GM23338 (cell line): ENCODE measurements around the gene SEZ6L. TPM values are rescaled to one million over a fixed set of nuclear protein-coding genes. Genes with fewer than 3 reads are reported as not detected.

Experiments used
- ATAC-seq: fragments of 200-7000 bp; cut with Tn5 transposase; 3 replicates; pipeline ENCODE4 v1.9.1; 2020
- DNase-seq: peaks from one replicate; pipeline ENCODE4 v3.0.0-alpha.2; 2015; ENCODE audit warnings: low spot score
- H2AFZ ChIP-seq: fragments of 200-600 bp; sonication (generic); 2 replicates; pipeline ENCODE4 v1.8.0; 2016; ENCODE audit warnings: antibody characterized with exemption, mild to moderate bottlenecking, moderate library complexity
- H3F3A ChIP-seq: fragments of 200-600 bp; sonication (generic); replicated peaks from 2 replicates; pipeline ENCODE4 v1.8.0; 2017; ENCODE audit warnings: antibody characterized with exemption, mixed run types, low read depth
- H3K27ac ChIP-seq: fragments of 200-600 bp; sonication (generic); 2 replicates; pipeline ENCODE4 v1.6.1; 2016; ENCODE audit warnings: low read depth
- H3K27me3 ChIP-seq: fragments of 200-600 bp; sonication (generic); 2 replicates; pipeline ENCODE4 v1.8.0; 2016; ENCODE audit warnings: mild to moderate bottlenecking, mixed run types, moderate library complexity; ENCODE audit not compliant: insufficient read depth
- H3K36me3 ChIP-seq: fragments of 200-600 bp; sonication (generic); 2 replicates; pipeline ENCODE4 v1.8.0; 2016; ENCODE audit warnings: mild to moderate bottlenecking; ENCODE audit not compliant: insufficient read depth
- H3K4me1 ChIP-seq: fragments of 200-600 bp; sonication (generic); 2 replicates; pipeline ENCODE4 v1.8.0; 2016; ENCODE audit warnings: mild to moderate bottlenecking, moderate library complexity; ENCODE audit not compliant: insufficient read depth
- H3K4me2 ChIP-seq: fragments of 200-600 bp; sonication (generic); 2 replicates; pipeline ENCODE4 v1.7.1; 2017; ENCODE audit warnings: mixed run types
- H3K4me3 ChIP-seq: fragments of 200-600 bp; sonication (generic); 2 replicates; pipeline ENCODE4 v1.6.1; 2016; ENCODE audit warnings: mixed run types
- H3K79me2 ChIP-seq: fragments of 200-600 bp; sonication (generic); replicated peaks from 2 replicates; pipeline ENCODE4 v1.8.0; 2017; ENCODE audit warnings: mild to moderate bottlenecking; ENCODE audit not compliant: insufficient read depth
- H3K9me2 ChIP-seq: fragments of 200-600 bp; sonication (generic); 2 replicates; pipeline ENCODE4 v1.8.0; 2017; ENCODE audit not compliant: insufficient read depth
- H4K20me1 ChIP-seq: fragments of 200-600 bp; sonication (generic); replicated peaks from 2 replicates; pipeline ENCODE4 v1.8.0; 2017; ENCODE audit warnings: mild to moderate bottlenecking; ENCODE audit not compliant: insufficient read depth
- H3K27ac Mint-ChIP-seq: 2 replicates; pipeline ENCODE4 v1.8.0; 2020; ENCODE audit warnings: inconsistent platforms, mild to moderate bottlenecking, moderate library complexity, mixed read lengths
- H3K27me3 Mint-ChIP-seq: 3 replicates; pipeline ENCODE4 v1.8.0; 2022; ENCODE audit warnings: low read depth, mild to moderate bottlenecking, moderate library complexity, mixed read lengths, inconsistent platforms; ENCODE audit not compliant: insufficient read depth, poor library complexity
- H3K36me3 Mint-ChIP-seq: 3 replicates; pipeline ENCODE4 v1.8.0; 2021; ENCODE audit warnings: low read depth, mild to moderate bottlenecking, inconsistent platforms, moderate library complexity, mixed read lengths
- H3K4me1 Mint-ChIP-seq: 3 replicates; pipeline ENCODE4 v1.8.0; 2020; ENCODE audit warnings: mild to moderate bottlenecking, inconsistent platforms, mixed read lengths
- H3K4me3 Mint-ChIP-seq: 3 replicates; pipeline ENCODE4 v1.8.0; 2021; ENCODE audit warnings: moderate library complexity, mild to moderate bottlenecking, inconsistent platforms, mixed read lengths
- H3K9me3 Mint-ChIP-seq: 3 replicates; pipeline ENCODE4 v1.8.0; 2020; ENCODE audit warnings: moderate library complexity, mild to moderate bottlenecking, inconsistent platforms, mixed read lengths
- CREB1 ChIP-seq: fragments of 250-450 bp; sonication (Bioruptor Pico); IDR thresholded peaks from 2 replicates; pipeline ENCODE4 v1.5.0; 2020; ENCODE audit warnings: low read depth, mild to moderate bottlenecking, moderate library complexity
- ZNF114 ChIP-seq: fragments of 250-450 bp; sonication (Bioruptor Pico); IDR thresholded peaks from 2 replicates; pipeline ENCODE4 v1.5.0; 2020; ENCODE audit warnings: mild to moderate bottlenecking, moderate library complexity
- polyA plus RNA-seq: library from polyadenylated mRNA; unstranded; fragments of >200 nt; fragmentation: Nextera tagmentation; extraction: Ambion mirVana; gene quantifications from 2 replicates; pipeline ENCODE4 v1.2.1, GENCODE V29; 2016
- total RNA-seq: library from RNA; depleted of rRNA; stranded (reverse); fragments of >200 nt; shearing (Covaris generic); gene quantifications from 2 replicates; pipeline ENCODE4 v1.2.3, GENCODE V29; 2014
- TF ChIP-seq, protein P1 (sequence below), 2 experiments: fragments of 200-600 bp in 1 of 2; sonication (generic) in 1 of 2; conservative IDR thresholded peaks; 2 replicates each; pipeline versions ENCODE4 v1.5.1 to v1.6.1; 2016 to 2017; ENCODE audit warnings: antibody characterized with exemption in 2 of 2, low read depth in 2 of 2, mild to moderate bottlenecking in 2 of 2, moderate library complexity in 1 of 2
- TF ChIP-seq, protein P2 (sequence below): IDR thresholded peaks from 2 replicates; pipeline ENCODE4 v1.6.1; 2016; ENCODE audit warnings: antibody characterized with exemption

Gene SEZ6L
- total and polyA plus RNA-seq, 2 experiments from 2014 or later, result 0.13 to 0.24 TPM

DNA sequence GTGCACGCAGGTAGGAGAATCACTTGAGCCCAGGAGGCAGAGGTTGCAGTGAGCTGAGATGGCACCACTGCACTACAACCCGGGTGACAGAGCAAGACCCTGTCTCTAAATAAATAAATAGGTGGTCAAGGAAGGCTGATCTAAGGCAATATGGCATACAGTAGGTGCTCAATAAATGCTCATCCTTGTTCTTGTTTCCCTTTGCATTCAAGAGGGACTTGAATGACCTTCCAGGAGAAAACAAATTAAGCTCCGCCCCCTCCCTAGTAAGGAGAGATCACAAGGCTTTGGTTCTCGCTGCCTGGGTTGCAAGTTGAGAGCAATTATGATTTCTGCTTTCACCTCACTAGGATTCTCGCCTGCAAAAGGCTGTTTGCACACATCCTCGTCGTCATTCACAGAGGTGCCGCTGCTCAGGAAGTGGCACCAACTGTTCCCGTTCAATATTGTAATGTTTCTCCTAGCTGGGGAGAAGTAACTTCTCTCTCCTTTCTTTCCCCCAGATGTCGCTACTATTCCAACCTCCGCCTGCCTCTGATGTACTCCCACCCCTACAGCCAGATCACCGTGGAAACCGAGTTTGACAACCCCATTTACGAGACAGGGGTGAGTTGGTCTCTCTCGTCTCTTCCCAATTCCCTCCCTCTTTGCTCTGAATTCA, 208.0 kb downstream of the SEZ6L start:
- Mint-ChIP-seq H3K27me3 (peaks cover 2% of the 10 kb centered on the region), H3K27ac (no peak overlapping the region; the same call in 1 of the 2 replicates), H3K9me3 (no peaks in the 10 kb centered on the region), H3K4me3 (peak overlapping the region; percentile 20; the same call in 1 of the 3 replicates), H3K4me1 (peaks cover 13% of the 10 kb centered on the region), H3K36me3 (no peaks in the 10 kb centered on the region)
- H3K36me3 ChIP-seq, result no peaks in the 10 kb centered on the region
- no peaks in the 10 kb centered on the region for H3F3A ChIP-seq
- peak overlapping the region; percentile 44; the same call in 1 of the 2 replicates for H3K4me2 ChIP-seq
- no peak overlapping the region for H3K27ac ChIP-seq
- no peaks in the 10 kb centered on the region for H3K79me2 ChIP-seq
- DNase-seq (peak; percentile 66), ATAC-seq (peak; percentile 88)
- H4K20me1 ChIP-seq, result no peaks in the 10 kb centered on the region; the same call in 1 of the 2 replicates
- peak overlapping the region; percentile 87 for H2AFZ ChIP-seq
- H3K4me3 ChIP-seq, result 0 out of 2 replicates have a peak overlapping the region, but pooled peaks have one; percentile 27
- TF ChIP-seq, protein P1, sequence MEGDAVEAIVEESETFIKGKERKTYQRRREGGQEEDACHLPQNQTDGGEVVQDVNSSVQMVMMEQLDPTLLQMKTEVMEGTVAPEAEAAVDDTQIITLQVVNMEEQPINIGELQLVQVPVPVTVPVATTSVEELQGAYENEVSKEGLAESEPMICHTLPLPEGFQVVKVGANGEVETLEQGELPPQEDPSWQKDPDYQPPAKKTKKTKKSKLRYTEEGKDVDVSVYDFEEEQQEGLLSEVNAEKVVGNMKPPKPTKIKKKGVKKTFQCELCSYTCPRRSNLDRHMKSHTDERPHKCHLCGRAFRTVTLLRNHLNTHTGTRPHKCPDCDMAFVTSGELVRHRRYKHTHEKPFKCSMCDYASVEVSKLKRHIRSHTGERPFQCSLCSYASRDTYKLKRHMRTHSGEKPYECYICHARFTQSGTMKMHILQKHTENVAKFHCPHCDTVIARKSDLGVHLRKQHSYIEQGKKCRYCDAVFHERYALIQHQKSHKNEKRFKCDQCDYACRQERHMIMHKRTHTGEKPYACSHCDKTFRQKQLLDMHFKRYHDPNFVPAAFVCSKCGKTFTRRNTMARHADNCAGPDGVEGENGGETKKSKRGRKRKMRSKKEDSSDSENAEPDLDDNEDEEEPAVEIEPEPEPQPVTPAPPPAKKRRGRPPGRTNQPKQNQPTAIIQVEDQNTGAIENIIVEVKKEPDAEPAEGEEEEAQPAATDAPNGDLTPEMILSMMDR (conservative IDR thresholded peaks at IDR 0.05; ENCODE audit: low read depth in 2 of 2), result peak; percentile 42 to 61
- TF ChIP-seq ZNF114 (CRISPR knock-in tag), result no peak
- TF ChIP-seq CREB1, result no peak
- H3K4me1 ChIP-seq, result no peaks in the 10 kb centered on the region
- no peaks in the 10 kb centered on the region for H3K27me3 ChIP-seq
- no peaks in the 10 kb centered on the region for H3K9me2 ChIP-seq

DNA sequence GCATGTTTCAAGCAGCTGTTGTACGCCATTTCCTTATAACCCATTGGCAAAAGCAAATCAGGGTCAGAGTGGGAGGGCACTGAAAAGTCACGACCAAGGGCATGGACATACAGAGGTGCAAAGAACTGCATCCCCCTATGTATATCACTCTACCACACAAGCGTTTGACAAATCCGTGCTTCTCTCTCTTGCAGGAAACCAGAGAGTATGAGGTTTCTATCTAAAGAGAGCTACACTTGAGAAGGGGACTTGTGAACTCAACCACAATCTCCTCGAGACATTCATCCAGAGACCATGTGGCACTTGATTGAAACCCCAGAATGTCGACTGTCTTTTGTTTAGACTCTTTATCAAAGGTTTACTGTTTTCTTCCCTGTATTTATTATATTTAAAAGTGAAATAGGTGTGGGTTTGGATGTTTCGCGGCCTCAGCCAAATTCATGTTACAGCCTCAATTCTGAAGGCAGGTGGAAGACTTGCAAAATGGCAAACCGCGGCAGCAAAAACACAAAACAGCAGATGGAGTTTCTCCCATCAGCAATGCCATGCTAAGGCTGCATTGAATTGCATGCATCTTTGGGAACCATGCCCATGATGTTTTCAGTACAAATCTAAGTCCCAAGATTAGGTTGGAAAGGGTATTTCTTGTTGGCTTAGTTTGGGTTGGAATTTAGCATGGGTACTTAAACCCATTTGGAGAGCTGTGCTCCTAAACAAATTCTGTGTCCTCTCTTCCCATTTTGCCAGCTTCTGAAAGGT, 211.0 kb downstream of the SEZ6L start:
- Mint-ChIP-seq H3K27ac (no peak overlapping the region), H3K27me3 (no peaks in the 10 kb centered on the region), H3K36me3 (no peaks in the 10 kb centered on the region), H3K4me3 (no peak overlapping the region), H3K9me3 (no peaks in the 10 kb centered on the region), H3K4me1 (peaks cover 13% of the 10 kb centered on the region; the same call in 2 of the 3 replicates)
- 0 out of 2 replicates have a peak overlapping the region, but pooled peaks have one; percentile 18 for H2AFZ ChIP-seq
- no peaks in the 10 kb centered on the region for H3K9me2 ChIP-seq
- no peaks in the 10 kb centered on the region for H3K36me3 ChIP-seq
- ATAC-seq, result no peak
- H3K4me2 ChIP-seq, result no peak overlapping the region
- H3K79me2 ChIP-seq, result no peaks in the 10 kb centered on the region
- H4K20me1 ChIP-seq, result no peaks in the 10 kb centered on the region; the same call in 1 of the 2 replicates
- H3K27ac ChIP-seq, result no peak overlapping the region
- DNase-seq, result no peak
- peaks cover 9% of the 10 kb centered on the region; the same call in 1 of the 2 replicates for H3K4me1 ChIP-seq
- no peak for TF ChIP-seq ZNF114 (CRISPR knock-in tag)
- TF ChIP-seq, protein P2, sequence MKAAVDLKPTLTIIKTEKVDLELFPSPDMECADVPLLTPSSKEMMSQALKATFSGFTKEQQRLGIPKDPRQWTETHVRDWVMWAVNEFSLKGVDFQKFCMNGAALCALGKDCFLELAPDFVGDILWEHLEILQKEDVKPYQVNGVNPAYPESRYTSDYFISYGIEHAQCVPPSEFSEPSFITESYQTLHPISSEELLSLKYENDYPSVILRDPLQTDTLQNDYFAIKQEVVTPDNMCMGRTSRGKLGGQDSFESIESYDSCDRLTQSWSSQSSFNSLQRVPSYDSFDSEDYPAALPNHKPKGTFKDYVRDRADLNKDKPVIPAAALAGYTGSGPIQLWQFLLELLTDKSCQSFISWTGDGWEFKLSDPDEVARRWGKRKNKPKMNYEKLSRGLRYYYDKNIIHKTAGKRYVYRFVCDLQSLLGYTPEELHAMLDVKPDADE, result no peak
- TF ChIP-seq, protein P1 (conservative IDR thresholded peaks at IDR 0.05; ENCODE audit: low read depth in 2 of 2), result no peak
- no peaks in the 10 kb centered on the region for H3F3A ChIP-seq
- no peaks in the 10 kb centered on the region for H3K27me3 ChIP-seq
- H3K4me3 ChIP-seq, result no peak overlapping the region
